Trophoblast cell (in vitro differentiated cells and primary cell): ENCODE results near the gene EMP2.

ENCODE experiments used
- DNase-seq, 2 donors: peaks; one replicate each; pipeline ENCODE4 v3.0.0-alpha.2; 2016
- H2AFZ ChIP-seq: 2 replicates; pipeline ENCODE4 v1.6.1; 2013; ENCODE audit warnings: low read length, moderate library complexity, mild to moderate bottlenecking; ENCODE audit not compliant: insufficient read depth, poor library complexity
- H2AK5ac ChIP-seq: 2 replicates; pipeline ENCODE4 v1.6.1; 2013; ENCODE audit warnings: mild to moderate bottlenecking, low read length
- H2BK120ac ChIP-seq: 2 replicates; pipeline ENCODE4 v1.6.1; 2013; ENCODE audit warnings: low read length, mild to moderate bottlenecking, moderate library complexity; ENCODE audit not compliant: insufficient read depth, poor library complexity
- H2BK12ac ChIP-seq: 2 replicates; pipeline ENCODE4 v1.6.1; 2013; ENCODE audit warnings: mild to moderate bottlenecking, low read length, moderate library complexity
- H2BK5ac ChIP-seq: 2 replicates; pipeline ENCODE4 v1.6.1; 2013; ENCODE audit warnings: low read length, low read depth, moderate library complexity, mild to moderate bottlenecking; ENCODE audit not compliant: poor library complexity
- H3K14ac ChIP-seq: 2 replicates; pipeline ENCODE4 v1.6.1; 2013; ENCODE audit warnings: mild to moderate bottlenecking, low read length
- H3K18ac ChIP-seq: 2 replicates; pipeline ENCODE4 v1.6.1; 2013; ENCODE audit warnings: mild to moderate bottlenecking, low read length
- H3K23ac ChIP-seq: 2 replicates; pipeline ENCODE4 v1.6.1; 2013; ENCODE audit warnings: low read length
- H3K27ac ChIP-seq: 2 replicates; pipeline ENCODE4 v1.5.1; 2013; ENCODE audit warnings: low read depth, mild to moderate bottlenecking, inconsistent platforms, low read length, moderate library complexity
- H3K27me3 ChIP-seq: 2 replicates; pipeline ENCODE4 v1.6.1; 2013; ENCODE audit warnings: inconsistent platforms, mild to moderate bottlenecking, low read length, moderate library complexity; ENCODE audit not compliant: insufficient read depth
- H3K36me3 ChIP-seq, 2 experiments: 1 replicate in 1 of 2; 2 replicates in 1 of 2; pipeline ENCODE4 v1.6.1; 2013; ENCODE audit warnings: low read length in 2 of 2, mild to moderate bottlenecking in 2 of 2, moderate library complexity in 1 of 2; ENCODE audit not compliant: insufficient read depth in 2 of 2, control insufficient read depth in 1 of 2
- H3K4ac ChIP-seq: 2 replicates; pipeline ENCODE4 v1.6.1; 2013; ENCODE audit warnings: low read depth, mild to moderate bottlenecking, low read length, moderate library complexity
- H3K4me1 ChIP-seq, 2 experiments: 1 replicate in 1 of 2; 2 replicates in 1 of 2; pipeline ENCODE4 v1.6.1; 2013; ENCODE audit warnings: low read length in 2 of 2, mild to moderate bottlenecking in 2 of 2, moderate library complexity in 1 of 2; ENCODE audit not compliant: insufficient read depth in 2 of 2, control insufficient read depth in 1 of 2
- H3K4me2 ChIP-seq: 2 replicates; pipeline ENCODE4 v1.6.1; 2013; ENCODE audit warnings: inconsistent platforms, mild to moderate bottlenecking, low read length, moderate library complexity
- H3K4me3 ChIP-seq: 2 replicates; pipeline ENCODE4 v1.5.1; 2013; ENCODE audit warnings: mild to moderate bottlenecking, low read depth, low read length, inconsistent platforms
- H3K79me1 ChIP-seq: one replicate; pipeline ENCODE4 v1.6.1; 2013; ENCODE audit warnings: low read length
- H3K79me2 ChIP-seq: 2 replicates; pipeline ENCODE4 v1.6.1; 2013; ENCODE audit warnings: low read length, mild to moderate bottlenecking; ENCODE audit not compliant: control insufficient read depth, insufficient read depth, poor library complexity
- H3K9ac ChIP-seq: 2 replicates; pipeline ENCODE4 v1.6.1; 2013; ENCODE audit warnings: mild to moderate bottlenecking, low read length
- H3K9me3 ChIP-seq: 2 replicates; pipeline ENCODE4 v1.6.1; 2013; ENCODE audit warnings: low read depth, mild to moderate bottlenecking, control low read depth, inconsistent platforms, low read length; ENCODE audit not compliant: insufficient read depth
- H4K12ac ChIP-seq: 2 replicates; pipeline ENCODE4 v1.6.1; 2013; ENCODE audit warnings: low read depth, mild to moderate bottlenecking, low read length, moderate library complexity
- H4K8ac ChIP-seq: 2 replicates; pipeline ENCODE4 v1.6.1; 2013; ENCODE audit warnings: low read depth, mild to moderate bottlenecking, low read length, moderate library complexity
- H4K91ac ChIP-seq: one replicate; pipeline ENCODE4 v1.6.1; 2013; ENCODE audit warnings: low read depth, mild to moderate bottlenecking, low read length, moderate library complexity
- WGBS: extraction: QIAGEN DNeasy Blood & Tissue Kit; methylation state at CpG from one replicate; pipeline ENCODE4 v1.1.7; 2013; ENCODE audit warnings: missing lambda C conversion rate; ENCODE audit not compliant: insufficient read length, insufficient coverage; ENCODE audit errors: extremely low coverage; 5-methylcytosine and 5-hydroxymethylcytosine counted together

The EMP2 gene

GRCh38 chr16:10611825-10612342, 31.5 kb upstream of the EMP2 start:
- no peak overlapping the region for H2BK120ac ChIP-seq
- no peak overlapping the region for H3K4me3 ChIP-seq
- no peak overlapping the region for H4K91ac ChIP-seq
- H3K79me2 ChIP-seq, result no peaks in the 10 kb centered on the region
- no peak overlapping the region for H4K8ac ChIP-seq
- no CpG with 5 or more reads among the region's 6 CpGs for WGBS
- H3K9ac ChIP-seq, result no peak overlapping the region
- no peaks in the 10 kb centered on the region for H3K36me3 ChIP-seq
- H3K18ac ChIP-seq, result no peak overlapping the region
- no peak overlapping the region for H3K14ac ChIP-seq
- no peak overlapping the region for H3K27ac ChIP-seq
- no peaks in the 10 kb centered on the region for H3K27me3 ChIP-seq
- H3K4me1 ChIP-seq, result peaks cover 14 to 15% of the 10 kb centered on the region in 2 experiments
- H3K4ac ChIP-seq, result no peak overlapping the region
- DNase-seq, result no peak
- H3K4me2 ChIP-seq, result no peak overlapping the region
- no peak overlapping the region for H2BK12ac ChIP-seq
- no peak overlapping the region for H4K12ac ChIP-seq
- no peak overlapping the region for H2AK5ac ChIP-seq
- H3K79me1 ChIP-seq, result peaks cover 8% of the 10 kb centered on the region
- H3K9me3 ChIP-seq, result no peaks in the 10 kb centered on the region
- H3K23ac ChIP-seq, result no peak overlapping the region
- no peak overlapping the region for H2BK5ac ChIP-seq
- no peak overlapping the region for H2AFZ ChIP-seq

- DNase-seq, result peak; percentile 87 to 92
- Histone ChIP-seq H3K9me3 (no peaks in the 10 kb centered on the region), H4K91ac (no peak overlapping the region), H4K8ac (no peak overlapping the region), H3K4me2 (no peak overlapping the region), H3K9ac (no peak overlapping the region), H3K23ac (no peak overlapping the region), H2AFZ (no peak overlapping the region), H3K79me2 (no peaks in the 10 kb centered on the region), H3K27ac (no peak overlapping the region), H3K4ac (no peak overlapping the region), H2BK120ac (no peak overlapping the region), H3K27me3 (no peaks in the 10 kb centered on the region), H4K12ac (no peak overlapping the region), H3K4me1 (peaks cover 9% of the 10 kb centered on the region in 2 experiments), H2BK12ac (no peak overlapping the region), H3K79me1 (peaks cover 5% of the 10 kb centered on the region), H3K14ac (no peak overlapping the region), H2AK5ac (no peak overlapping the region), H2BK5ac (no peak overlapping the region), H3K36me3 (no peaks in the 10 kb centered on the region), H3K18ac (no peak overlapping the region), H3K4me3 (no peak overlapping the region)
- WGBS, result no CpG with 5 or more reads among the region's 13 CpGs
Measured at GRCh38 chr16:10610499-10611184, 30.2 kb upstream of the EMP2 start.

GRCh38 chr16:10609402-10609774, 29.0 kb upstream of the EMP2 start:
- WGBS, result no CpG with 5 or more reads among the region's 7 CpGs
- peak overlapping the region; percentile 35 for H3K27ac ChIP-seq
- H3K9me3 ChIP-seq, result no peaks in the 10 kb centered on the region
- H3K23ac ChIP-seq, result no peak overlapping the region
- H4K91ac ChIP-seq, result peak overlapping the region; percentile 69
- H3K9ac ChIP-seq, result no peak overlapping the region
- peaks cover 9% of the 10 kb centered on the region in 2 experiments for H3K4me1 ChIP-seq
- H3K79me2 ChIP-seq, result no peaks in the 10 kb centered on the region
- H2BK5ac ChIP-seq, result peak overlapping the region; percentile 70
- peak; percentile 84 to 90 for DNase-seq
- no peak overlapping the region for H2AK5ac ChIP-seq
- H2AFZ ChIP-seq, result no peak overlapping the region
- no peak overlapping the region for H2BK12ac ChIP-seq
- no peaks in the 10 kb centered on the region for H3K27me3 ChIP-seq
- peaks cover 5% of the 10 kb centered on the region for H3K79me1 ChIP-seq
- H3K18ac ChIP-seq, result peak overlapping the region; percentile 54
- peak overlapping the region; percentile 34 for H3K4ac ChIP-seq
- H3K4me3 ChIP-seq, result no peak overlapping the region
- H2BK120ac ChIP-seq, result peak overlapping the region; percentile 65
- no peak overlapping the region for H4K12ac ChIP-seq
- H3K36me3 ChIP-seq, result no peaks in the 10 kb centered on the region
- peak overlapping the region; percentile 50 for H3K14ac ChIP-seq
- peak overlapping the region; percentile 44 for H4K8ac ChIP-seq
- H3K4me2 ChIP-seq, result no peak overlapping the region

GRCh38 chr16:10608687-10609401, 28.4 kb upstream of the EMP2 start:
- Histone ChIP-seq H4K8ac (peak overlapping the region; percentile 44), H2BK12ac (peak overlapping the region; percentile 72), H2BK120ac (peak overlapping the region; percentile 65), H3K4ac (peak overlapping the region; percentile 34), H3K36me3 (no peaks in the 10 kb centered on the region), H2AK5ac (peak overlapping the region; percentile 24), H2BK5ac (peak overlapping the region; percentile 70), H3K4me2 (no peak overlapping the region), H3K23ac (no peak overlapping the region), H3K4me3 (no peak overlapping the region), H3K79me1 (peaks cover 5% of the 10 kb centered on the region), H3K9ac (no peak overlapping the region), H4K12ac (no peak overlapping the region), H3K27me3 (no peaks in the 10 kb centered on the region), H3K14ac (peak overlapping the region; percentile 50), H3K79me2 (no peaks in the 10 kb centered on the region), H3K18ac (peak overlapping the region; percentile 54), H2AFZ (no peak overlapping the region), H3K4me1 (peaks cover 9% of the 10 kb centered on the region in 2 experiments), H4K91ac (peak overlapping the region; percentile 69), H3K9me3 (no peaks in the 10 kb centered on the region), H3K27ac (peak overlapping the region; percentile 35)
- peak in 1 of 2 donors; percentile 4 for DNase-seq
- WGBS, result no CpG with 5 or more reads among the region's 11 CpGs
